ENCODE data around the gene FAM83D.

DNA sequence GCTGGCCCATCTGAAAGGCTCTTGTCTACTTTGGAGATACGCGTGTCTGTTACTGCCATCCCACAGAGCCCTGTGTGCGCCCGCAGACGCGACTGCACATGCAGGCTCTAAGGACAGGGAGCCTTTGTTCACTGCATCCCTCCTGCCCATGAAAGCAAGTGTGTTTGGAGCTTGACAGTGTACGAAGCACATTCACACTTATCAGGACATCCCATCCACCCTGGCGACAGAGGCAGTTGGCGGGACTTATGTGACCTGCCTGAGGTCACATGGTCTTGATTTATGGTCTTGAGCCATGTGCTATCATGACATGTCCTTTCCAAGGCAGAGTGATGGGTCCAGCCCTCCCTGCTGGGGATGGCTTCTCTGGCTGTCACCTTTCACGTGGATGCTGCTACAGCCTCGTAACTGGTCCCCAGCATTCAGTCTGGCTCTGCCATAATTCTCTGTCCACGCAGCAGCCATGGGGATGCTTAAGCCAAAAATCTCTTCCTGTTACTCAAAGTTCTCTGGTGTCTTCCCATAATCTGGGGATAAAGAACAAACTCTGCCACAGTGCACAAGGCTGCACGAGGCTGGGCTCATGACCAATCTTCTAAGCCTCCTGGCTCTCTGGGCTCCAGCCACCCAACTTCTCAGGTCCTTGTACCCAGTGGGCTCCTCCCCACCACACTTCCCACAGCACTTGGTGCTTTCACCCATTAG, 36.3 kb upstream of the FAM83D start:
- TF ChIP-seq POLR2A (IDR thresholded peaks at IDR 0.05) (no peak), CTCF (IDR thresholded peaks at IDR 0.05) (no peak)
